Endodermal cell (in vitro differentiated cells): ENCODE results near the gene ANKRD42. TPM values are rescaled to one million over a fixed set of nuclear protein-coding genes. Genes with fewer than 3 reads are reported as not detected.

Experiments
- DNase-seq: peaks from one replicate; pipeline ENCODE4 v3.0.0-alpha.2; 2017
- H3K27ac ChIP-seq: 2 replicates; pipeline ENCODE4 v1.5.1; 2013; ENCODE audit warnings: mild to moderate bottlenecking, low read depth, low read length, moderate library complexity
- H3K27me3 ChIP-seq: 2 replicates; pipeline ENCODE4 v1.6.1; 2013; ENCODE audit warnings: mild to moderate bottlenecking, low read length, moderate library complexity; ENCODE audit not compliant: insufficient read depth, control insufficient read depth, poor library complexity, severe bottlenecking
- H3K36me3 ChIP-seq: 2 replicates; pipeline ENCODE4 v1.7.0; 2013; ENCODE audit warnings: mild to moderate bottlenecking, low read length, moderate library complexity; ENCODE audit not compliant: control insufficient read depth, insufficient read depth
- H3K4me1 ChIP-seq: one replicate; pipeline ENCODE4 v1.7.0; 2013; ENCODE audit warnings: low read length; ENCODE audit not compliant: control insufficient read depth, insufficient read depth
- H3K4me3 ChIP-seq: 2 replicates; pipeline ENCODE4 v1.5.1; 2013; ENCODE audit warnings: mild to moderate bottlenecking, low read length, moderate library complexity
- H3K9ac ChIP-seq: 2 replicates; pipeline ENCODE4 v1.6.1; 2013; ENCODE audit warnings: mild to moderate bottlenecking, low read length, moderate library complexity; ENCODE audit not compliant: poor library complexity, severe bottlenecking; ENCODE audit errors: extremely low read depth
- H3K9me3 ChIP-seq: 2 replicates; pipeline ENCODE4 v1.6.1; 2013; ENCODE audit warnings: mild to moderate bottlenecking, low read length, moderate library complexity; ENCODE audit not compliant: control insufficient read depth
- H3K27ac Mint-ChIP-seq: 2 replicates; pipeline ENCODE4 v1.8.0; 2020; ENCODE audit warnings: mixed read lengths
- H3K27me3 Mint-ChIP-seq: 2 replicates; pipeline ENCODE4 v1.8.0; 2021; ENCODE audit warnings: mild to moderate bottlenecking, mixed read lengths; ENCODE audit not compliant: insufficient read depth
- H3K36me3 Mint-ChIP-seq: 2 replicates; pipeline ENCODE4 v1.8.0; 2020; ENCODE audit warnings: low read depth, mixed read lengths
- H3K4me1 Mint-ChIP-seq: 2 replicates; pipeline ENCODE4 v1.8.0; 2020; ENCODE audit warnings: mixed read lengths
- H3K4me3 Mint-ChIP-seq: 2 replicates; pipeline ENCODE4 v1.8.0; 2020; ENCODE audit warnings: mild to moderate bottlenecking, moderate library complexity, mixed read lengths
- H3K9me3 Mint-ChIP-seq: 2 replicates; pipeline ENCODE4 v1.8.0; 2020; ENCODE audit warnings: mild to moderate bottlenecking, mixed read lengths
- CTCF ChIP-seq: fragments of 200-600 bp; sonication (generic); conservative IDR thresholded peaks from 2 replicates; pipeline ENCODE4 v1.5.0; 2021; ENCODE audit warnings: antibody characterized with exemption, mild to moderate bottlenecking
- WGBS, 2 experiments: methylation state at CpG; one replicate each; pipeline versions ENCODE4 v1.1.5 to v1.1.7; 2013; ENCODE audit warnings: missing lambda C conversion rate in 2 of 2, mixed read lengths in 1 of 2; ENCODE audit not compliant: insufficient coverage in 1 of 2, insufficient read length in 1 of 2; 5-methylcytosine and 5-hydroxymethylcytosine counted together
- total RNA-seq, 2 donors: library from RNA; stranded (reverse); fragmentation: NEBNext Ultra II Directional in 1 of 2; extraction: Animal tissue kit (Norgen Biotek cat#: 25700) in 1 of 2; gene quantifications; 2 replicates in 1 of 2; 3 replicates in 1 of 2; pipeline ENCODE4 v1.2.1, GENCODE V29; 2021

ANKRD42 gene
- total RNA-seq, 2 donors from 2014 or later = 11.1 to 11.4 TPM

GRCh38 chr11:83158357-83158786 is 35.1 kb upstream of the ANKRD42 start:
- Histone ChIP-seq H3K27me3 (no peaks in the 10 kb centered on the region), H3K4me1 (peaks cover 7% of the 10 kb centered on the region), H3K36me3 (peaks cover 43% of the 10 kb centered on the region), H3K9ac (peak overlapping the region; percentile 98), H3K4me3 (peak overlapping the region; percentile 98), H3K9me3 (no peaks in the 10 kb centered on the region), H3K27ac (no peak overlapping the region)
- Mint-ChIP-seq H3K9me3 (no peaks in the 10 kb centered on the region), H3K36me3 (peaks cover 23% of the 10 kb centered on the region), H3K27me3 (peaks cover 2% of the 10 kb centered on the region), H3K27ac (peak overlapping the region; percentile 100), H3K4me1 (peaks cover 34% of the 10 kb centered on the region), H3K4me3 (peak overlapping the region; percentile 100)
- TF ChIP-seq CTCF = no peak
- WGBS, 2 experiments = 8% methylated on average over 2 of the region's 5 CpGs; no CpG with 5 or more reads in 1 of the 2 experiments
- no peak for DNase-seq

GRCh38 chr11:83158965-83159901 is 34.3 kb upstream of the ANKRD42 start:
- no peak for TF ChIP-seq CTCF
- Histone ChIP-seq H3K4me3 (peak overlapping the region; percentile 98), H3K27me3 (no peaks in the 10 kb centered on the region), H3K36me3 (peaks cover 51% of the 10 kb centered on the region), H3K9ac (peak overlapping the region; percentile 98), H3K9me3 (no peaks in the 10 kb centered on the region), H3K4me1 (peaks cover 7% of the 10 kb centered on the region), H3K27ac (no peak overlapping the region)
- 35 to 46% methylated on average over 11 to 14 of the region's 15 CpGs for WGBS, 2 experiments
- H3K27me3 Mint-ChIP-seq = peaks cover 2% of the 10 kb centered on the region
- H3K36me3 Mint-ChIP-seq = peaks cover 26% of the 10 kb centered on the region
- peak overlapping the region; percentile 45 for H3K27ac Mint-ChIP-seq
- H3K9me3 Mint-ChIP-seq = no peaks in the 10 kb centered on the region
- DNase-seq = no peak
- peak overlapping the region; percentile 100 for H3K4me3 Mint-ChIP-seq
- H3K4me1 Mint-ChIP-seq = peaks cover 34% of the 10 kb centered on the region

GRCh38 chr11:83159902-83160865 is 33.3 kb upstream of the ANKRD42 start:
- DNase-seq = no peak
- Mint-ChIP-seq H3K36me3 (peaks cover 34% of the 10 kb centered on the region), H3K27ac (peak overlapping the region; percentile 45), H3K9me3 (no peaks in the 10 kb centered on the region), H3K27me3 (peaks cover 2% of the 10 kb centered on the region), H3K4me1 (peaks cover 34% of the 10 kb centered on the region), H3K4me3 (peak overlapping the region; percentile 100)
- no peaks in the 10 kb centered on the region for H3K27me3 ChIP-seq
- TF ChIP-seq CTCF = no peak
- H3K9me3 ChIP-seq = no peaks in the 10 kb centered on the region
- peaks cover 60% of the 10 kb centered on the region for H3K36me3 ChIP-seq
- peaks cover 7% of the 10 kb centered on the region for H3K4me1 ChIP-seq
- peak overlapping the region; percentile 98 for H3K9ac ChIP-seq
- WGBS, 2 experiments = 83 to 85% methylated on average over 4 to 6 of the region's 6 CpGs
- peak overlapping the region; percentile 98 for H3K4me3 ChIP-seq
- H3K27ac ChIP-seq = no peak overlapping the region
